ENCODE results near the gene GNAI1.
"Not testable (repeated sequence)": the region's sequence is repeated elsewhere in the genome, so short reads cannot be mapped to it uniquely, and the experiment has no call there.

GNAI1 gene

DNA sequence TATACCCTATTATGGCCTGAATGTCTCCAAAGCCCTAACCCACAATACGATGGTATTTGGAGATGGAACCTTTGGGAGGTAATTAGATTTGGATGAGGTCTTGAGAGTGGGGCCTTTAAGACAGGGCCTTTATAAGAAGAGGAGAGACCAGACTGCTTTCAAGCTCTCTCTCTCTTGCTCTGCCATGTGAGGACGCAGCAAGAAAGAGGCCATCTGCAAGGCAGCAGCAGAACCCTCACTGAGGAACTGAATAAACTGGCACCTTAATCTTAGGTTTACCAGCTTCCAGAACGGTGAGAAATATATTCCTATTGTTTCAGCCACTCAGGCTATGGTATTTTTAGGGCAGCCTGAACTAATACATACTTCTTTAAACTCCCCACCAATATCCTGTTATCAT lies 2.0 kb upstream of the GNAI1 start:
- no peak for DNase-seq (ENCODE audit: low spot score)

DNA sequence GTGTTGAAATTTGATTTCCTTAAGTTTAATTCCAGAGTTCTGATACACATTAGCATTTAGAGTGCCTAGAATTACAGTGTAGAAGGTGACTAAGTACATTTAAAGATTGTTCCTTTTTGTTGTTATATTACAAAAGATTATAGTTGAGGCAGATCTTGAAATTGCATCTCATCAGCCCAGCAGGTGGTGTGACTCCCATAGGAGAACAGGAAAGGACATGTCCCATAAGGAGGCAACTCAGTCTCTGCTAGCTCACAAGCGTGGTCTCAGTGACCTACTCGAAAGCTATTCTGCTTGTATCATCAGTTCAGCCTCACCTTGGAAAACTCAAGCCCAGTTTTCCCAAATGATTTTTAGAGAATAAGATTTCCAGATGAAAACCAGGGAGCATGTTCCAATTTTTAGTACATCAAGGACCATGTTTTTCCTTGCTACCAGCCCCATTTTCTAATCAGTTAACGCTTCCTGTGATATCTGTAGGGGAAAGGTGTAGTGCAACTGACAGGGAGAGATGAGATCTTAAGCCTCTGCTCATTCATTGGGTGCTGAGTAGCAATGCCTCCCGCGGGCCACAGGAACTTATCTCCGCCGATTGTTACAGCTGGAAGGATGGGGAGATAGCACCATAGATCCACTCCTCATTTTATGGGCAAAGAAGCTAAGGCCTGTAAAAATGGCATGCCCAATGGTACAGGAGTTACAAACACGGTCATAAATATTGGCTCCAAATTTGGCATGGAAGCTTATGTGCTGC lies 1.1 kb upstream of the GNAI1 start:
- no peak for DNase-seq (ENCODE audit: low spot score)

DNA sequence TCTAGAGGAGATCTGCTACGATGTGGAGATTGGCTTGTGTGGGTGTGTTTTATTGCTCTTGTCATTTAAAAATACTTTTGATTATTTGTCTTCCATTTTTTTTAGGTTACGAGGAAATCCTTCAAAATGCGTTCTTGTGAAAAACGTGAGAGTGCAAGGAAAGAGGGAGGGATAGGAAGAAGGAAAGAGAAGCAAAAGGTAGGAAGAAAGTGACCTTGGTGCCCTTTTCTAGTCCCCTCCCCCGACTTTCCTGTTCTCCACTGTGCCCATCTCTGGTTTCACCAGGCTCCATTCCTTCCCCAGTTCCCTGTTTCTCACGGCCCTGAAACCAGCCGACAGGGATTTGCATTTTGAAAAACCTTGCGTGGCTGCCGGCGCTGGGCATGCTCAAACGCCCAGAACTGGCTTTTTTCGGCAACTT lies 506 bp upstream of the GNAI1 start:
- no peak for DNase-seq (ENCODE audit: low spot score)

DNA sequence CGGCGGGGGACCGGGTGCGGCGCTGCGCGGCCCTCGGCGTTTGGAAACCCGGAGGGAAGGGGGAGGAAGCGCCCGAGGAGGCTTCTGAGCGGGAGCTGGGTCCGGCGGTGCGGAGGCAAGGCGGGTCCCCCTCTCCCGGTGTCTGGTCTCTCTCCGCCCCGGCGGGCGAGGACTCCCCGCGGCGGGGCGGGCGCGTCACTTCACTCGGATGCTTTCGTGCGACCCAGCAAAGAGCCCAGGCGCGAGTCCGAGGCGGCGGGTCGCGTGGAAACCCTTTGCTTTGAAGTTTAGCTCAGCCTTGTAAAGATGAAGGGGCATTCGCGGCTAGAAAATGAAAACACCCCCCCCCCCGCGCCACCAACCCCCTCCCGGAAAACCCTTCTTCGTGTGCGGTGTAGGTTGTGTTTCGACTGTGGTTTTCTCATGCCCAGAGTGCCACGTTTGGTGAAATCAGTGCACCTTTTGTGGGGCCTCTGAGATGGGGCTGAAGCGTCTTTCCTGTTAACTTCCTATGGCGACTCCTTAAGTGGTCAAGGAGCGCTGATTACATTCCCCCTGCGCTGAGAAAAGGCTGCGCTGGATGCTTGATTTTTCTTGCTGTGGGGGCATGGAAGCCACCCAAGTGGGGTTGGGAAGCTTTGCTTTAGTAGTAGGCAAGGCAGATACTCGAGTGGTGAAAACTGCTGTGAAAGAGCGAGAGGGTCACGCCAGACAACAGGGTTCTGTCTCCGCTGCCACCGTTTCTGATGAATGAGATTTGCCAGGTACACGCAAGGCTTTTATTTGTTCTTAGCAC lies 876 bp downstream of the GNAI1 start:
- DNase-seq (ENCODE audit: low spot score): peak; percentile 37

DNA sequence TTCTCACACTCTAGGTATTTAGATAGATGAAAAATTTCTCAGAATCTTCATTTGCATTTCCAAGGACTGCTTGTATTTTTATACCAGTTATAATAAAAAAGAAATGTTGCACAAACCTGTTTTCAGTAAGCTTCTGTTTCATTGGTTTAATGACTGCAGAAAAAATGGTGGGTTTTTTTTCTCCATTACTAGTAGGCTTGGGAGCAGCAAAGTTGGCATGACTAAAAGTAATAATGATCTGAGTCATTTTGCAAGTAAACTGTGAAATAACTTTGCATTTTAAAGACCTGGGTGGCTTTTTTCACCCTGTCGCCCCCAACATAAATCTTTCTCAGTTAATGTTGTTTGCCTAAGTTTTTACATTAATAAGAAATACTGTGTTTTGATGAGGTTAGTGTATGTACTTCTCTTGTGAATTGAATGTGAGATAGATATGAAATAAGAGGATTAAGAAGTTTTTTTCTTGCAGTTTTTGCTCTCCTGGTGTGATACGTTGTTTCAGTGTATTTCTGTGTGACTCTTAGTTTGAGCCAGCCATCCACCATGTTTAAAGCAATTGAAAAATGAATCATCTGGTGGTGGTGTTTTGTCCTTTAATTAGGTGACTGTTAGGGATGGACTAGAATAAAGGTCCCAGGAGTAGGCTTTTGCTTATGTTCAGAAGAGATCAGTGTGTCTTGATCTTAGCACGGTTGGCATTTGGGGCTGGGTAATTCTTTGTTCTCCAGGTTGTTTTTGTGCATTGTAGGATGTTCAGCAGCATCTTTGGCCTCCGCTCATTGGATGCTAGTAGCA lies 1.8 kb downstream of the GNAI1 start:
- DNase-seq (ENCODE audit: low spot score): peak; percentile 70

DNA sequence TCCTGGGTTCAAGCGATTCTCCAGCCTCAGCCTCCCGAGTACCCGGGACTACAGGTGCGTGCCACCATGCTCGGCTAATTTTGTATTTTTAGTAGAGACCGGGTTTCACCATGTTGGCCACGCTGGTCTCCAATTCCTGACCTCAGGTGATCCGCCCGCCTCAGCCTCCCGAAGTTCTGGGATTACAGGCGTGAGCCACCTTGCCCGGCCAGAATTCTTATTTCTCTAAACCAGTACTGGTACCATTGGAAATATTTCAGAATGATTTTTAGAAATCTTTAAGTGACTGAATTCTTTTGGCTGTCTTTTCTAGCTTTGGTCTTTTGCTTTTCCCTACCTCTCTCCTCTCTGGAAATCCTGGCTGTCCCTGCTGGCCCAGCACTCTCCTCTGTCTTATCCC lies 2.8 kb downstream of the GNAI1 start:
- no peak for DNase-seq (ENCODE audit: low spot score)

DNA sequence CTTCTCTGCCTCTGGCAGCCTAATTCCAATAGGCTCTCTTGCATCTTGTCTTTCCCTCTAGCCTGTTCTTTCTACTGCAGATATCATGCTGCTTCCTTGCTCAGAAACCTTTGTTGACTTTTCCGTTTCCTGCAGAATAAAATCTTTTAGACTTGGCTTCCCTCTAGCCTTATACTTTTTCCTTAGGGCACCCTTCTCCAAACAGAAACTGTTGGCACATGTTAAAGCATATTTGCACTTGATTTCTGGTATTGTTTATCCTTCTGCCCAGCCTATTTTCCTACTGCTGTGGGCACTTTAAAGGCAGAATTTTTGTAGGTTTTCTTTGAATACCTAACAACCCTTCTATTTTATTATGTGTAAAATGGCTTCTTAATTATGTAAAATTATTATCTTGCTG lies 4.6 kb downstream of the GNAI1 start:
- DNase-seq (ENCODE audit: low spot score): no peak

DNA sequence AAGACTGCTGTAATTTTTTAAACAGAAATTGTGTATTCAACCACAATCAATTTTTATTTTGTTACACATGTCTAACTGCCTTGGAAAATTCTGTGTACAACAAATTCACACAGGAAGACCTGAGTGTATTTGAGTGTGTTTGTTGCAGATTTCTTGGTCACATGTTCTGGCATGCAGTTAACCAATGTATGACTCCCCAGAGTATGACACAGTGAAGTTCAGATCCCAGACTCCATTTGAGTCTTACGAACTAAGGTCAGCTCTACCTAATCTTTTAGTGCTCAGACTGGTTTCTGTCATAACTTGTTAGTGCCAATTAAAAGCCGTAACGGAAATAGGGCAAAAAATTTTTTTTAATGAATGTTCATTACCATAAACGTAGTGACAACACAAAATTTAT lies 5.8 kb downstream of the GNAI1 start:
- DNase-seq (ENCODE audit: low spot score): no peak

DNA sequence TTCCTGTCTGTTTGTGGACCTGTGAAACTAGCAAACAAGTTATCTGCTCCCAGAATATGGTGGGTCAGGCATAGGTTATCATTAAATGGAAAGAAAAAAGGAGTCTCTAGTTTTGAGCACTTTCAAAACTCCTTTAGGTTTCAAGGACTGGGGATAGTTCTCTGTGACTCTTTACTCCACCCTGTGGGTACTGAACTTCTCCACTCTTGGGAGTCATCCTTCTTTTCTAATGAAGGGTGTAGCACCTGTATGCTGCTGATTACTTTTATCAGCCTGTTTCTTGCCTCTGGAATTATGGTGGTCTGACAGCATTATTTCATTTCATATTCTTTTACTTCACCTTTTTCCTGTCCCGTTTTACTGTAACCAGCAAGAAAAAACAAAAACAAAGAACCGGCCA lies 6.7 kb downstream of the GNAI1 start:
- DNase-seq (ENCODE audit: low spot score): no peak

DNA sequence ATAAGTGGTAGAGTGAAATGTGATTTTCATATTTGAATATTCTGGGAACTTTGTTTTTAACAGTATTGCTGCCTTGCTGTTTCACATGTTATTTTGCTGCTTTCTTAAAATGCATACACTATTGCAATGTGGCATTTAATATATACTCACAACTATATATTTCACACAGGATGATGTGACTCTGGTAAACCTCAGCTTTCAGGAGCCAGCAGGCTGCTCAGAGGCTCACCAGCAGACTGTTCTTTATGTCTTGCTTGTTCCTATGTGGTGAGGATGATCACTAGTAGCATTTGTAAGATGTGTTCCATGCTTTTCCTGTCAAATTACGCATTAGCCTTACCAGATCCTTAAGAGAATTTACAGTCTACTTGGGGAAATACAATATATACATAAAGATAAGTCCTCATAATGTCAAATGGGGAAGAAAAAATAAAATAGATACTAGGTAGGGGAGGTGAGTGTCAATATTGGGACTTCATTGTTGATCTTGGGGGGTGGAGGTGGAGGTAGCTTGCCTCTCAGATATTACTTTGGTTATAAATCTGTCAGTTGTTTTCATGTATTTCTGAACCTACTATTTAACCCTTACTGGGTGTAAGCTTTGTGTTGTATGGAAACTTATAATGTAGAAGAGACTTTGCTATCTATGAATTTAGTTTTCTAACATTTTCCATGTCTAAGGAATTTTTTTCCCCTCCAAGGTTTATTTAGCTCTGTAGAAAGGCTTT lies 8.4 kb downstream of the GNAI1 start:
- DNase-seq (ENCODE audit: low spot score): no peak

DNA sequence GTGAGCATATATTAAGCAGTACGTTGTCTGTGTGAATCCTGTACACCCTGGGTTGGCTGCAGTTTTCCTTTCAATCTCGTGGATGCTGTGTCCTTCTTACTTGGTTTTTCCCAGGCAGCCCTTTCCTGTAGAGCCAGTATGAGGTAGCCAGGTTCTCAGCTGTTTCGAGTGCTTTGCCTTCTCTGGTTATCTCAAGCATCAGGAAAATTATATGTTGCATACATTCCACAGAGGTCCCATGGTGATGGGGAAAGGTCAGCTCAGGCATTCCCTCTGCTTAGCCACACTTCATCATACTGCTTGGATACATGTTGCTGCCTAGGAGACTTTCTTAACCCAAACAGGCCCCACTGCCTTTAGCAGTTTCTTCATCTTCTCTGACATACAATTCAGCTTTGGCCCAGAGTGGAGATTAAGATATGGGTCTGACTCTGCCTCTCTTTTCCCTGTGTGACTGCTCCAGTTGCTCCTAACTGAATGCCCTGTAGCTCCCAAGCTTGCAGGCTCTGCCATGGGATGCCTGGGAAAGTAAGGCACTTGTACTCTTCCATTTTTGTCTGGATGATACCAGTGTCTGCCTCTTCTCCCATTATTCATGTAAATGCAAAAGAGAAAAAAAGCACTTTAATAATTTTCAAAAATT lies 11.3 kb downstream of the GNAI1 start:
- no peak for DNase-seq (ENCODE audit: low spot score)

DNA sequence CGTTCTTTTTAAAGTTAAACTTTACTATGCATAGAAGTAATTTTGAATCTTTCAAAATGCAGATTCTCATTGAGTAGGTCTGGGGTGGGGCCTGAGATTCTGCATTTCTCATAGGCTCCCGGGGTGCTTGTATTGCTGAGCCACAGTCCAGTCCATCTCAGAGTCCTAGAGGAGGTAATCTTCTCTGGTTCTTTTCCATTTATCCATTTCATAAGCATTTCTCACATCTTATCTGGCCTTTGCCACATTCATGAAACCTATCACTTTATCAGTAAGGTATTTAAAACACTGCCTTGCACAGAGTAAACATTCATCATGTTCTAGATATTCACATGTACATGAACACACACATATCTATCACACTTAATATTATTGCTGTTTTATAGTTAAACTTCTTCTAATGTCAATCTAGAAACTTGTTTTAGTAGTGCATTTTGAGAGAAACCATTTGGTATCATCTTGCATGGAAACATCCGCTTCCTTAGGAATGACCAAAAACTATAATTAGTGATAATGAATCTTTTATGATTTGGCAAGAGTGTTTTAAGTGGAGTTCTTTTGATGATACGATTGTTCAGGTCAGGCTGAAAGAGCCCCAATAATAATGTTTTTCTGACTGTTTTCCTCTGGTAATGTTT lies 12.0 kb downstream of the GNAI1 start:
- DNase-seq (ENCODE audit: low spot score): no peak

DNA sequence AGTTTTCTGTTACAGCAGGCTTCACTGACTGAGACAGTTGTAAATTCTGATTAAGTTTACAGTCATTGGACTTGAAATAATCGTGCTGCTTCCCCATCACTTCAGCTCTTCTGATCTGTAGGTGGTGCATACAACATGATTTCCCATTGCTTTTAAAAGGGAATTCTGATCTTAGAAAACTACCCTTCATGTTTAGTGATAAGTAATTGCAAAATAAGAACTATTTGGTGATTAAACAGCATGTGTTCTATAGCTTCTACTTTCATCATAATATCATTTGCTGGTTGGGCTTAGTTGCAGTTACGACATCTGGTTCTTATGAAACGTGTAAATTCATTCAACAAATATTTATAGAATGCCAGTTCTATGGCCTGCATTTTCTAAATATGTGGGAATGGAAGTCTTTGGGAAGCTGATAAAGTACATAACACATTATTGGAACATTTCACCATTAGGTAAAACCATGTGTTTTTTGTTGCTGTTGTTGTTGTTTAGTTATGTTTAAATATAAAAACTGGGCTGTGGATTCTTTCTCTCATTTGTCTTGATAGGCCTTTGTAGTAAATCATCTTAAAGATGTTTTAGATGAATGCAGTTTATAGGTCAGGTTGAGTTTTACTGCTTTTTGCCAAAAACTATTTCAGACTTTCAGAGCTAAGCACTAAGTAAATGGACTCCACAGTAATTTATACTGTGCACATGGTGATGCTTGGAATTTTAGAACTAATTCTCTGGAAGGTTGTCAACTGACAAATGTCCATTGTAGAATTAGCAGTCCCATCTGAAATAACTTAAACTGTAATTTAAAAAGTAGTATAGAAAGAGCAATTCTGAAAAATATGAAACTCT lies 13.1 kb downstream of the GNAI1 start:
- DNase-seq (ENCODE audit: low spot score): no peak

DNA sequence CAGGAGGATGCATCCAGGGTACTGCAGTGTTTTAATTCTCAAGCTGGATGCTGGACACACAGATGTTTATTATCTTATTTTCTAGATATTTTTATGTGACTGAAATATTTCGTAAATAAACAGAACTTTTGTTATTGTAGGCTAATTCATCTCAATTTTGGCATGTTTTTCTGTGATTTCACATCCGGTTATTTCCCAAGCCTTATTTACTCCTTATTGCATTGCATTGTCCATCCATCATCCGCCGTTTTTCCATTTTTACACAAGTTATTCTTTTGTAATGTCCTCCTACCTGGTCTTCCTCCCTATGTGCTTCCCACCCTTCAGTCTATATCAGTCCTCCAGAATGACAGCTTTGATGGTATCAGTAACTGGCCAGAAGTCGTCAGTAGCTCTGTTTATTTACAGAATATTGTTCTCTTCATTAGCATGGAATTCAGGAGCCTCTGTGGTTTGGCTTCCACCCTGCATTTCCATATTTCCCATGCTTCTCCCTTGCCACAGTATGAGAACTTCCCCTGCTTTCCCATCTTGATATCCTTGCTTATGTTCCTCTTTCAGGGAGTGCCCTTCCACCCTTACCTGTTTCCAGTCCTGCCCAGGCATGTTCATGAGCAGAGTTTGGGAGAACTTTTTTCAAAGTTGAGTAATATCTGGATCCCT lies 16.1 kb downstream of the GNAI1 start:
- no peak for DNase-seq (ENCODE audit: low spot score)

DNA sequence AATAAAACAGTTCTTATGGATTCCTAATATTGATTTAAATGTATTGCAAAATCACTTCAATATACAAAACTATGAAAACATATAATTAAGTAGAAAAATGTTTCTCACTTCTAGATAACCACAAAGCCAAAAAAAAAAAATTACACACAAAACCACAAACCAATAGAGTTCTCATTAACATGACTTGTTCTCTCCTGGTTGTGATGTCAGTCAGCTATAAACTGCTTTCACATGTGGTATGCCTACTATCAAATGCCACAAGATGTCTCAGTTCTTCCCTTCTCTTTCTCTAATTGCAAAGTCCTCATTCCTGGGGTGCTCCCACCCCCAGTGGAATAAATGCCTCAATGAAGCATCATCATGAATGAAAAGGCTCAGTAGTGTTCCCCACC lies 16.6 kb downstream of the GNAI1 start:
- DNase-seq (ENCODE audit: low spot score): peak; percentile 32

DNA sequence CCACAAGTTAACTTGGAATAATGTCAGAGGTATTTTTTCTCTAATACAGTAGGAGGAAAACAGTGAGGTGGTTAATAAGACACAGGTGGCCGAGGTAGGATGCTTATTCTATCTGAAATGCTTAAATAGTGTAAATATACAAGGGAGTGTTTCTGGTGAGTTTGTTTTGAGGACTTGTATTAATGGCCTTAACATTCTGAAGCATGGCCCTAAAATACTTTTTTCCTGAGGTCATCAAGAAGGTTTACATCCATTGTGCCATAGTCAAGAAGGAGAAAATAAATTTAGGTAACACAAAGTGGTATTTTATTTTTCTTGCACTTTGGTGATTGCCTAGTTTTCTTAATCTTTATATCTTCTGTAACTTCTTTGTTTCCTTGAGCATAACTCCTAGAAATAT lies 18.8 kb downstream of the GNAI1 start:
- no peak for DNase-seq (ENCODE audit: low spot score)

DNA sequence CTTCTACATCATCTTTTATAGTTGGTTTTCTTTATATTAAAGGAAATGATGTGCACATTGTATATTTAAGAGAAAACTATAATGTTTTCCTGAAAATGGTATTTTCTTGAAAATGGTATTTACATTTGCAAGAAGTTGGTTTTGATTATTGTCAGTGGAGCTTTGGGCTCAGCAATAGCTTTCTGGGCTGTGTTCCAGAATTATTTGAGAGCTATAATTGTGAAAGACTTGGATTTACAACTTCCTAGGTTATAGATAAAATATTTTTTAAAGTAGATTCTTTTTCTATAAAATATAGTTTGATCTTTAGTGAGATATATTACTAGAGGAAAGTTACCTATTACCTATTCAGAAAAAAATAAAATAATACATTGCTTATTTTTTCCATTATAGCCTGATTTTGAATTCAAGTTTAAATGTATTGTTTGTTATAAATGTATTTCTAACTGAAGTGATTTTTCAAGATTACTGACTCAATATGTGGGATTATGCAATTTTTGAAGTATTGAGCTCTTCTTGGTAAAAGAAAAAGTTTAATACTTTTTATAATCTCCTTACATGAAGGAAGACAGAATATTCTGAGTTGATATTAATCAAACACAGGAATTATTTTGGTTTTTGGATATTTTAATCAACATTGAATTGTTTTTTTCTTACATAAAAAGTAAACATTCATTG lies 20.2 kb downstream of the GNAI1 start:
- DNase-seq (ENCODE audit: low spot score): no peak

DNA sequence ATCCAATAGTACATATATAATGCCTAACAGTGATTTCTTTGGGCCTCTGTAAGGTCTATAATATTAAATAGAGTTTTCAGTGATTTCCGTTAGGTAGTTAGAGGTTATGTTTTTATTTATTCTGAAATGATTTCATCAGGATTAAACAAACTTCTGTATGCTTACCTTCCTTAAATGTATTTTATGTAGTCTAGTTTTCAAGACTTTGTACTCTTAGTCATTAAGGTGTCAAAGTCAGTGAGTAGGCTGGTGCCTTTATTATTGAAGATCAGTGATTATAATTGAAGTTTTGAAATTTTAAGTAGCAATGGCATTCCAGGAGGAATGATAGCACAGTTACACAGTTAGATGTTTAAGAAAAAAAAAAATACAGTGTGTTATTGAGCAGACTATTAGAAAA lies 20.7 kb downstream of the GNAI1 start:
- no peak for DNase-seq (ENCODE audit: low spot score)

DNA sequence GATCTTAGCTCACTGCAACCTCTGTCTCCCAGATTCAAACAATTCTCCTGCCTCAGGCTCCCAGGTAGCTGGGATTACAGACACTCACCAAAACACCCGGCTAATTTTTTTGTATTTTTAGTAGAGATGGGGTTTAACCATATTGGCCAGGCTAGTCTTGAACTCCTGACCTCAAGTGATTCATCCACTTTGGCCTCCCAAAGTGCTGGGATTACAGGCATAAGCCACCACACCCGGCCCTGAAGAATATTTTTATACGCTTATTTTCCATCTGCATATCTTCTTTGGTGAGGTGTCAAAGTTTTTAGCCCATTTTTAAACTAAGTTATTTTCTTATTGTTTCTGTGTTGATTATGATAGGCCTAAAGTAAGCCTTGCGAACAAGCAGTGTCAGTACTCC lies 23.1 kb downstream of the GNAI1 start:
- DNase-seq (ENCODE audit: low spot score): not testable (repeated sequence)

Measured in activated CD4-positive, alpha-beta T cell treated with anti-CD3 and anti-CD28 coated beads, Interleukin-2, Interleukin-4, amounts not matched to agents 100 ng/mL and 50 ng/mL, durations not matched to agents 16 hours and 8 hours (primary cell).